ENCODE measurements around the gene CAST.
"Not testable (repeated sequence)": the region's sequence is repeated elsewhere in the genome, so short reads cannot be mapped to it uniquely, and the experiment has no call there.

CAST gene

DNA sequence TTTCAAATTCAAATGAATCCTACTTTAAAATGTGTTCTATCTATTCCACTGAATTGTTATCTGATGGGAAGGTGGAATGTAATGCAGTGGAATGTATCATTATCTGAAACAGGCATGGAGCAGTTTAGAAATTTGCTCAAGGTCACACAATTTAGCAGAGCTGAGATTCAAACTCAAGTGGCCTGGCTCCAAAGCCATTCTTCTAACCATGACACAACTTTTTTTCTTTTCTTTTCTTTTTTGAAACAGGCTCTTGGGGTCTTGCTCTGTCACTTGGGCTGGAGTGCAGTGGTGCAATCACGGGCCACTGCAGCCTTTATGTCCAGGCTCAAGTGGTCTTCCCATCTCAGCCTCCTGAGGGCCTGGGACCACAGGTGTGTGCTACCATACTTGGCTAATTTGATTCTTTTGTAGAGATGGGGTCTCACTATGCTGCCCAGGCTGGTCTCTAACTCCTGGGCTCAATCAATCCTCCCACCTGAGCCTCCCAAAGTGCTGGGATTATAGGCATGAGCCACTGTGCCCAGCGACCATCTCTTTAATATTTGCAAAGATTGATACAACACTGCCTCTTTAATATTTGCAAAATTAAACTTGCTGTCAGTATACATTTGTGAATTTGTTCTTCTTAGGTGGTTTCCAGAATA is 50.0 kb downstream of the CAST start:
- DNase-seq (ENCODE audit: low read depth), result no peak

DNA sequence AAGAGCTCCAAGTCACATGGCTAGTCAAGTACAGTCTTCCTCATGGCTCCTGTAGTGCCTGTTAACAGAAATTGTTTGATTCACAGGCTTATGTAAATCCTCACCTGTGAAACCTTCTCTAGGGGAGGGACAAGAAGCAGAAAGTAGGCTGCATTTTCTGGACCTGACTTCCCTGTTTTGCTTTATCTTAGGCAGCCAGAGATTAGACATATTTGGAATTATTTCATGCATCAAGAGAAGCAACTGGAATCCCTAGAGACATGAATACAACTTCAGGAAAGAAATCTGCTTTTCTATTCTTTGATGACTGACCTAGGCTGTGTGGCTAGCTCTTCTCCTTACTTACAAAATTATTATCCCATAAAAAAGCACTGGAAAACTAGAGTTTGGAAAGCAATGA is 52.3 kb downstream of the CAST start:
- no peak for DNase-seq (ENCODE audit: low read depth)

DNA sequence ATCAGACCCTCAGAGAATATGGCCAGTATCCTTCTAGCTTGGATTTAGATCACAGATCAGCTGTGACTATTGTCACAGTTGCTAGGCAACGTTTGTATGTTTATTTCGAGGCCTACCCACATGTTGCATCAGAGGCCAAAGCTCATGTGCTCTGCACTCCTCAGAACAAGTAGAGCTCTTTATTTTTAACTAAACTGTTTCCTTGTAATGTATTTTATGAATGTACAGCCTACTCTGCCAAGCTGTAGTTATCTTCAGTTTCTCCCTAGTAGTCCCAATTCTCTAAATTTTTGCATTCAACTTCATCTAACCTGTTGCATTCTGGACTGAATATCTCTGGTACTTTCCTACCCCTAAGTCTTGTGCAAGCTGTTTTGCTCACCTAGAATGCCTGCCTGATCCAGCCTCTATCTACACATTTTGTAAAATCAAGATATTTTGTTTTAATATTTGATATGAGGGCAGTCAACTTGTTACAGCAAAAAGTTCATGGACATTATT is 52.8 kb downstream of the CAST start:
- DNase-seq (ENCODE audit: low read depth), result no peak

DNA sequence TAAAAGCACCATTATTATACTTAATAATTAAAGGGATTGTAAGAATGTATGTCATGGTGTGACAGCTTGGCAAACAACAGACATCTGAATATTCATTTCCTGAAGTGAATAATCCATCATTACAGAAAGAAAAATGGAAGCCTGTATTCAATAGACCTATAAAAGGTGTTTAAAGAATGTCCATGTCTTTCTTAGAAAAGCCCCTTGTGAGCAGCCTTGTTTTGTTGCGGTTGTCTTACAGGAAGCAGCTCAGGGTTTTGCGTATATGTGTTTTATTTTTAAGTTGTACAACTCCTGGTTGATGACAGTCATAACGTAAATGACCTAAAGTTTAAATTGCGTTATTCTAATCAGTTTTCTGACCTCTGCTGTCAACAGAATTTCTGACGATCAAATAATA is 53.8 kb downstream of the CAST start:
- no peak for DNase-seq (ENCODE audit: low read depth)

DNA sequence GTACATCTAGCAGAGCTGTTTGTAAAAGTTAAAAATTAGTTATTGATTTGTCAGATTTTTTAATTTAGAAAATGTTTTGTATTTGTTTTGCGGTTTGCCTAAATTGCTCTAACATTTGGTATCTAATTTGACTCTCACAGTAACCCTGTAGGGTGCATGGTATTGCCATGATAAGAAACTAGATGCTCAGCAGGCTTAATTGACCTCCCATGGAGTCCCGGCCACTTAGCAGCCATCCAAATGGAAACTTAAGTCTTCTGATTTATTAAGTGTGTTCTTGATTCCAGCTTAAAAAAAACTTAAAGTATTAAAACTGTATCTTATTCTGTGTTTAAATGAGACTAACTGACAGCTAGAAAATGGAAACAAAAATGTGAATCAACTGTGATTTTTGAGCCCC is 54.5 kb downstream of the CAST start:
- DNase-seq (ENCODE audit: low read depth), result no peak

DNA sequence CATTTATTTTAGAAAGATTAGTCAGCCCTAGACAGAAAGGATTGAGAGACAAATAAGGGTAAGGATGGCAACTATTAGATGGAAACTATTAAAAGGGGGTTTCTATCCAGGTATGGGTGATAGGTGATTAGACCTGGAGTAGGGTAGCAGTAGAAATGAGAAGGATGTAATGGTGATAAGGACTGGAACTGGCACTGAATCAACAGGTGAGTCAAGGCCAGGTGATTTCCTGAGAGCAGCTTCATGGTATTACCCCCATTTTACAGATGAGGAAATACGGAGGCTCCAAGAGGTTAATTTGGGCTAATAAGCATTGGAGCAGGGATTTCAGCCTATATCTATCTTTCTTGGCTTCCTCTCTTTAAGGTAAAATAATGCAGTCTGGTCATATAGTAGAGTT is 55.7 kb downstream of the CAST start:
- no peak for DNase-seq (ENCODE audit: low read depth)

DNA sequence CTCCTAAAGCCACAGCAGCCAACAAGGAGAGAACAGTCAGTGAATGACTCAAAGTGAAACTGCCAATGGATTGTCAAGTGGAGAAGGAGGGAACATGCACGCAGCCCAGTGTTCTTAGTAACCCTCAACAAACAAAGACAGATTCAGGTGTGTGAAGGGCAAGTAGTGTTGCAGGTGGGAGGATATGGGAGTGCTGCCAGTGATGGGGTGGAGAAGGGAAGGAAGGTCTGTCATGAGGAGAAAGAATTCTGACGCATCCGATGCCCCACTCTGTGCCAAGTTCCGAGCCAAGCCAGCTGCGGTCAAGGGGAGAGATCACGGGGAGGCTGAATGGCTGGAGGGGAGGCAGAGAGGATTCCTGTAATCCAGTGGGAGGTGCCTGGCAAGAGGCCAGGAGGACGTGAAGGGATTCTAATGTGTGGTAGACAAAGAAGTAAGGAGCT is 56.5 kb downstream of the CAST start:
- no peak for DNase-seq (ENCODE audit: low read depth)

DNA sequence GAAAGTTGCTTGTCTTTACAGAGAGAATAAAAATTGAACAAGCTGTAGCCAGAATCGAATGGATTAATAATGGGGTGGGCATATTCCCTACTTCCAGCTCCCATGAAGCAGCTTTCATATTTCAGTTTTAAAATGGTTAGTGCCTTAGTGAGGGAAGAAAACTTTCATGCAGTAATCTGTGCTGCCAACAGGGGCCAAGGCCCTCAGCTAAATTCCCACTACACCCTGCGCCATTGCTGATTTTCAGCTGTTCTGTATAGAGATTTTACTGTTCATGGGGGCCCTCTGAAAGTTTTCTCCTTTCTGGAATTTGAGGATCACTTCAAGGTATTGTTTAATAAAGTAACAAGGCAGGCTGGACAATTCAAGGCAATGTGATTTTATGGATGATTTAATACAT is 58.2 kb downstream of the CAST start:
- no peak for DNase-seq (ENCODE audit: low read depth)

DNA sequence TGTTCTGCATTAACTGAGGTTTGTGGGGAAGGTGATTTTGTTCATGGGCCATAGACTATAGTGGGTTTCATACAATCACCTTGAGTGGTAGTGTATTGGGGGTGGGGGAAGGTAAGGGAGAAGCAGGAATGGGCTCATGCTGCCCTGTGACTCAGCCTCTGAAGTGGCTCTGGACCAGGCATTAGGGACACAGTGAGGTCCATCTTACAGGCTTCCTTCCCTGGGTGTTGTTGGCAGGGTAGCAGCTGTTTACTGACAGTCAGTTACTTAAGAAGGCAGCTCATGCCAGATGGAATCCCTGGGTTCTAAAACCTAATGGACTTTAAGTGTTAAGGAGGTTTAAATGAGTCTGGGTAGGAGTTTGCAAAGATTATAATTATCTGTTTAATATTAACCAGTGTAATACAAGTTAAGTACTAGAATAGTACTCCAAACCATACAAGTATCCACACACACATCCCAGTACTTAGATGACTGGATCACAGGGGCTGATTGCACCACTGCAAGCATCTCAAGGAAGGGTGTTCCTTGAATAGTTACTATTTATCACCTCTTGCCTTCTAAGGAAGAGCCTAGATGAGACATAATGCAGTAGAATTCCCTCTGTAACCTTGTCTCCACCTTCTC is 59.3 kb downstream of the CAST start:
- DNase-seq (ENCODE audit: low read depth), result no peak

DNA sequence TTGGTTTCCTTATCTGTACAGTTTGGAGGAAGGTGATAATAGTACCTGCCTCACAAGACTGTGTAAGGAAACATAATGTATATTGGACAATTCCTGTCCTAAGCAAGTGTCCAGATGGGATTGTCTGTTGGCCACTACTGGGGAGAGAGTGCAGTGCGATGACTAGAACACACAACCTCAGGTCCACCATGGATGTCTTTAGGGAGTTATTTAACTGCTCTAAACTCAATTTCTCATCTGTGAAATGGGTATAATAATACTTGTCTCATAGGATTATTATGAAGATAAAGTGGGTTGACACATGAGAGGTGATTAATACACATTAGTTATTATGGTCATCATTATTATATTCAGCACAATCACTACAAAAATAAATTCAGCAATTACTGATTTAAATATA is 63.1 kb downstream of the CAST start:
- DNase-seq (ENCODE audit: low read depth), result no peak

DNA sequence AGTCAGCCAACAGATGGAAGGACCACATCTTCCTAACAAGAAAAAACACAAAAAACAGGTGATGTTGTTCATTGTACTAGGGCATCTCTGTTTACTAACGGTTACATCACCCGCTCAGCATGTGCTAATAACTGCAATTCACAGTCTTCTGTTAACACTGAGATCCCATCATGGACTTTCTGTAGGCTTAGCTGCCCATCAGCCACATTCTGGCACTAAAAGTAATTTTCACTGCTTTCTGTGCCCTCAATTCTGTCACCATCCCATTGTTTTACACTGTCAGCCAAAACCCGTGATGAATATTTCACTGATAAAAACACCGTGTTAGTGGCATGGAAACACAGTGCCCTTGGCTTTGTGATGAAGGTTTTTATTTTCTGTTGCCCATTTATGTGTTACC is 64.6 kb downstream of the CAST start:
- no peak for DNase-seq (ENCODE audit: low read depth)

DNA sequence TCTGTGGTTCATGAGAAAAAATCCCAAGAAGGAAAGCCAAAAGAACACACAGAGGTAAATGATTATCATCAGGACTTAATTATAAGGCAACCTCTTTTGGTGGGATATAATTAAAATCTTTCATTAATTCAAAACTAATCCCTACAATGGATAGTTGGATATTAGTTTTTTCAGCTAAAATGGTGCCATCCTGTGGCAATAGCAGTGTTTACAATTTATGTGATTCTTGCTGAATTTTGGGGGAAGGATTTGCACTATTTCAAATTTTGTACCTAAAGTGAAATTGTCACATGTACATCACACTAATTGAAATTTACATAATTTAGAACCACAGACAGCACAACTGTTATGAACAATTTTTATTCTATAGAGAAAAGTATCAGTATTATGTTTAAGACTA is 67.0 kb downstream of the CAST start:
- DNase-seq (ENCODE audit: low read depth), result no peak

DNA sequence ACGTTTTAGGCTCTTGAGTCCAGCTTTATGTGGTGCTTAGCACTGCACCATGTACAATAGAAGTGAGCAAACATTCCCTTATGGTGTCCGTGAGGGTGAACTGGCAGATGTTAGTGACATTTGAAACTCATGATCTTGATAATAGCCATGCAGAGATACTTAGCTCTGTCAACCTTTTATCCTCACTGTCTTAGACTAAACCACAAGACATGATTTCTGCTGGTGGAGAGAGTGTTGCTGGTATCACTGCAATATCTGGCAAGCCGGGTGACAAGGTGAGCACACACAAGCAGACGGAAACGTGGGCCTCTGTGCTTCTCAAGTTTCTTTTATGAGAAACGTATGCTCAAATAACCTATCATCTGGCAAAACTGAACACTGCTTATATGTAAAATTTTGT is 68.4 kb downstream of the CAST start:
- DNase-seq (ENCODE audit: low read depth), result no peak

DNA sequence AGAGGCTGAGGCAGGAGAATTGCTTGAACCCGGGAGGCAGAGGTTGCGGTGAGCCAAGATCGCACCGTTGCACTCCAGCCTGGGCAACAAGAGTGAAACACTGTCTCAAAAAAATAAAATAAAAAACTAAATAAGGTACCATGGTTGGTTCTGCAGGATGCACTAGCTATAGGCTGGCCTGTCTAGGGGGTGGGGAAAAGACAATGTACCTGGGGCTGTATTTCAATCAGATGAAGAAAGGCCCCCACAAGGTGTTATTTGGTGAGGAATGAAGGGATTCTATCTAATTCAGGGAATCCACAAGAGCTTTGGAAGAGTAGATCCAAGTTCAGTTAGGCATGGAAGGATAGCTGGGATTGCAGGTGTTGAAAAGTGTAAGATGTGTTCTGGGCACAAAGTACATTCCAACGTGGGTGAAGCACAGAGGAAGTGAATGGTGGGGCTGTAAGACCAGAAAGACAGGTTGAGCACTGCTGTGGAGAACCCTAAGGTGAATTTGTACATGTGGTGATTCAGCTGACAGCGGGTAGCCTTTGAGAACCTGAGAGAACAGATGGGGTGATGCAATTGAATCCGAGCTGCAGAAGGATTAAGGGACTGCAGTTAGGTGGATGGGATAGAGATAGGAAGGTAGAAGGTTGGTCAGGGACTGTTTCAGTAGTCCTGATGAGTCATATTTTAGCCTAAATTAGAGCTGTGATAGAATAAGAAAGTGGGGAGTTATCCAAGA is 71.8 kb downstream of the CAST start:
- no peak for DNase-seq (ENCODE audit: low read depth)

DNA sequence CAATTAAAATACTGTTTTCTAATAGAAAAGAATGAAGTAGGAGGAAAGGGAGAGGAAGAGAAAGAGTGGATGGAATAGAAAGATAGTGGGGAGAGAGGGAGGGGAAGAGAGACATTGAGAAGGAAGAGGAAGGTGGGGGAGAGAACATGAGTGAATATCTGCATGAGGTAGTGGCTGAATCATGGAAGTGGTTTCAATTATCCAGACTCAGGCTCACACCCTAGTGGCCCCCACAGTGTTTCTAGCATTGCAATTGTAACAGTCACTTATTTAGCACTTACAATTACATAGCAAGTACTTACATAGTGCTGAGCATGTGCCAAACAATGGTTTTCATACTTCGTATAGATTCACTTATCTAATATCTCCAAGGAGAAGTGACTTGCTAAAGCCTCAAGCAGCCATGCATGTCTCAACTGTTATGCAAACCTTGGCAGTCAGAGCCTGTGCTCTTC is 72.7 kb downstream of the CAST start:
- peak; percentile 60 for DNase-seq (ENCODE audit: low read depth)

DNA sequence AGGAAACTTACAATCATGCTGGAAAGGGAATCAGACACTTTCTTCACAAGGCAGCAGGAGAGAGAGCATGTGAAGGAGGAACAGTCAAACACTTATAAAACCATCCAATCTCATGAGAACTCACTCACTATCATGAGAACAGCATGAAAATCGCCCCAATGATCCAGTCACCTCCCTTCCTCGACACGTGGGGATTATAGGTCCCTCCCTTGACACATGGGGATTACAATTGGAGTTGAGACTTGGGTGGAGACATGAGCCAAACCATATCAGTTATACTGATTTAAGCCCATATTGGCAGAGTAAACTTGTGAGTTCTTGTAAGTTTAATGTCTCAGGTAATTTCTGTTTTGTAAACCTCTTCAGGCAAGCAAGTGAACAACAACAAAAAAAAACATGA is 74.8 kb downstream of the CAST start:
- no peak for DNase-seq (ENCODE audit: low read depth)

DNA sequence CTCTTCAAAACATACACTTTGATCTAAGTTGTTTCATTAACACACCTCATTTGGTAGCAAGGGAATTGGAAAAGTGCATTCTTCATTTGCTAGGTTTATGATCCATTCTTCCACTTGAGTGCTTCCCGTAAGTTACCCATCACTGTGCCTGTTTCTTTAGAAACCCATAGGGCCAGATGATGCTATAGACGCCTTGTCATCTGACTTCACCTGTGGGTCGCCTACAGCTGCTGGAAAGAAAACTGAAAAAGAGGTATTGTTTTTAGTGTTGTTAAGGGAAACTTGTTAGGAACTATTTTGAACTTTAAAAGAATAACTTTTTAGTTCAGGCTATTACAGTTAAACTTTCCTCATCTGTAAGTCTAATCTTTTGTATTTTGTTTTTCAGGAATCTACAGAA is 78.9 kb downstream of the CAST start:
- no peak for DNase-seq (ENCODE audit: low read depth)

DNA sequence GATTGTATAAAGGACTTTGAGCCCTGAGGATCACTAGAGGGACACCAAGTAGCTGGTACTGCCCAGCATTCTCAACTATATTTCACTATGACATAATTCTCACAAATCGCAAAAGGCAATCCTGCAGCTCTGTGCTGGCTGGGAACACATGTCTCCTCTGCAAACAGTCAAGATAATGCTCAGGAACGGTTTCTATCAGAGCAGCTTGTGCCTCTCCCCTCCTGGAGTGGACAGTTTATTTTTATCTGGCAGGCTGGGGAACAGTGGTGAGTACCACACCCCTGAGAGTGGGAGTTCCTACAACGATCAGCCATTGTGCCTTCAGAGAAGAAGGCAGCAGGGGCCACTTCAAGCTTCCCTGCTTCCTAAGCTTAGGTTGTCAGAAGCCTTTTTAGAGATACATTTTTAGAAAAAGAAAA is 79.7 kb downstream of the CAST start:
- no peak for DNase-seq (ENCODE audit: low read depth)

DNA sequence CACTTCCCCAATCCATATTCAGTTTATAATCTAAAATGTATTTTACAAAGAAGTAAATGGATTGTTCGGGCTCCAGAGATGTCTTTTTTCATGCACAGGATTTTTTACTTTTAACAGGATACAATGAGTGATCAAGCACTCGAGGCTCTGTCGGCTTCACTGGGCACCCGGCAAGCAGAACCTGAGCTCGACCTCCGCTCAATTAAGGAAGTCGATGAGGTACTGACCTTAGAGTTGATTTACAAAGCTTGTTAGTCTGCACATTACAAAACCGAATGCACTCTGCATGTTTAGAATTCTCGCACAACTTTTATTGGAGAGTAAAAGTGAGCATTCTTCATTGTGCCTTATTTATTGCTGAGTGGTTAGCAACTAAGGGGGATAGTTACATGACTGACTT is 80.4 kb downstream of the CAST start:
- no peak for DNase-seq (ENCODE audit: low read depth)

DNA sequence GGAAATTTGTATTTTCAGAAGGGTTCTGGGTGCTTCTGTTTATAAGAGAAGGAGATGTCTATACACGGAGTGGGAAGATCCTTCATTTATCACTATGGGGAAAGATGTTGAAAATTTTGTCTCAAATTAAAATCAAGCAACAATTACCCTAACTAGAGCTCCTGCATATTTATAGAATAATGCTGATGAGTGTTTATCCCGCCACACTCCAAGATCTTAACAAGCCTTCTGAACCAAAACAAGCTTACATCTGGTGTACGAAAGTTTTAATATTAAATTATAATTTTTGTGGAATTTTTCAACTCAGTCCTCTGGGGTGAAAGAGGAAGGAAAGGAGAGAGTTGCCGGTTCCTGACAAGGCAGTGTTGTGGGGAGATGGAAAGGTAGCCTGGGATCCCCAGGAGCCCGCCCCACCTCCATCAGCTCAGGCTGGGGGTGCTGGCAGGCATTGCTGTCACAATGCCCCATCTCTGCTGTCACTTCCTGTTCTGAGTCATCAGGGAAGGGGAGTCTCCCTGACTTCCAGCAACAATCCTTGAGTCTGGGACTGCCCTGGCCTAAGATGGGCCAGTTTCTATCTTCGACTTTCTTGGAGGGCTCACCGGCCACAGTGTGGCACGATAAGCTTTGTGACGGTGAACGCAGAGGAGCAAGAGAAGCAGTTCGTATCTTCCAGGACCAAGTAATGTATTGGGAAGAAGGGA is 81.0 kb downstream of the CAST start:
- no peak for DNase-seq (ENCODE audit: low read depth)

DNA sequence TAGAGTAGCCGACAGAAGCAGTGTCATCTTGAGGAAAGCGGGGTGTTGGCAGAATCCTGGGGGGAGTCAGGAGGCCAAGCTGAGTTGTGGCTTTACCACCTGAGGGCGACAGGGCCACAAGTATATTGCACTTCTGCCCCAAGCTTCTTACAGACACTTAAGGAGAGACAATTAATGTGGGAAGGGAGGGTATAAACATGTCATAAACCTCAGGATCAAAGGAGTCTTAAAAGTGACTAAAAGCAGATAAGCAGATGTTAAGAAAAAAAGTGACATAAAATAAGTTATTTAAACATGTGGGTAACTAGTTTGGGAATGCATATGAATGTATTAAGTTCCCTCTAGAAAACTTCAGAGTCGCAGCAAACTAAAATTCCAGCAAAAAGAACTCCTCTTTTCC is 81.6 kb downstream of the CAST start:
- DNase-seq (ENCODE audit: low read depth), result no peak

DNA sequence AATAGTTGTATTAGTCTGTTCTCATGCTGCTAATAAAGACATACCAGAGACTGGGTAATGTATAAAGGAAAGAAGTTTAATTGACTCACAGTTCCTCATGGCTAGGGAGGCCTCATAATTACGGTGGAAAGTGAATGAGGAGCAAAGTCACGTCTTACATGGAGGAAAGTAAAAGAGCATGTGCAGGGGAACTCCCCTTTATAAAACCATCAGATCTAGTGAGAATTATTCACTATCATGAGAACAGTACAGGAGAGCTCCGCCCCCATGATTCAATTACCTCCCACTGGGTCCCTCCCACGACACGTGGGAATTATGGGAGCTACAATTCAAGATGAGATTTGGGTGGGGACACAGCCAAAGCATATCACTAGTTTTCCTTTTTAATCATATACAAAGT is 82.0 kb downstream of the CAST start:
- DNase-seq (ENCODE audit: low read depth), result not testable (repeated sequence)

DNA sequence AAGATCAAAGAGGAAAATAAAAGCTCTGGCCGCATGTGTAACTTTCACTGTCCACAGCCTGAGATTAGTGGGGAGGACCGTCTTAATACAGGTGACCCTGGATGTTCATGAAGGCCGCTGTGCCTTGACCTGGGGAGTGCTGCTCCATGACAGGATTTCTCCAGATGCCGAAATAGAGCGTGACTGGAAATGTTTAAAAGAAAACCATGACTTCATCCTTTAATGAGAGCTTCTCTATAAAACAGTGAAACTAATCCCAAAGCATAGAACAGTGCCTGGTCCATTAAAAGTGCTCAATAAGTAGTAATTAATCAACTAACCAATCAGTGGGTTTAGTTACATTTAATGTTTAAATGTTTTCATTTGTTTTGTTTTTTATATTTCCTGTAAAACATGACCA is 82.8 kb downstream of the CAST start:
- no peak for DNase-seq (ENCODE audit: low read depth)

All from non-pigmented ciliary epithelial cell (primary cell).